ENCODE measurements around the gene C12orf42. TPM values are rescaled to one million over a fixed set of nuclear protein-coding genes. Genes with fewer than 3 reads are reported as not detected.

C12orf42 gene
- total RNA-seq, 1 experiment from 2014 or later = 0.37 TPM

GRCh38 chr12:103538397-103538796, 42.6 kb upstream of the C12orf42 start:
- no peaks in the 10 kb centered on the region for H3K9me3 Mint-ChIP-seq
- ChIA-PET POLR2A (no interaction called here), CTCF (no interaction called here)
- no peaks in the 10 kb centered on the region for H3K4me1 Mint-ChIP-seq
- no peak overlapping the region for H3K27ac Mint-ChIP-seq
- ATAC-seq (no peak), DNase-seq (ENCODE audit: low spot score) (no peak)
- H3K36me3 Mint-ChIP-seq = no peaks in the 10 kb centered on the region
- no peaks in the 10 kb centered on the region; the same call in 1 of the 2 replicates for H3K27me3 Mint-ChIP-seq (ENCODE audit: low read depth)
- no peak for TF ChIP-seq SMAD4 (CRISPR knock-in tag; IDR thresholded peaks at IDR 0.05)
- TF ChIP-seq TP53 (CRISPR knock-in tag; IDR thresholded peaks at IDR 0.05) = no peak
- no peak for TF ChIP-seq CDX4 (CRISPR knock-in tag; IDR thresholded peaks at IDR 0.05; ENCODE audit: borderline replicate concordance)
- no peak for TF ChIP-seq FOXP1 (CRISPR knock-in tag; IDR thresholded peaks at IDR 0.05; ENCODE audit: borderline replicate concordance)
- TF ChIP-seq USF1 (CRISPR knock-in tag; IDR thresholded peaks at IDR 0.05) = no peak
- no peak overlapping the region for H3K4me3 Mint-ChIP-seq

GRCh38 chr12:103530307-103531066, 34.7 kb upstream of the C12orf42 start:
- Mint-ChIP-seq H3K4me1 (peaks cover 12% of the 10 kb centered on the region), H3K27me3 (ENCODE audit: low read depth) (no peaks in the 10 kb centered on the region; the same call in 1 of the 2 replicates), H3K9me3 (peaks cover 19% of the 10 kb centered on the region), H3K4me3 (no peak overlapping the region), H3K36me3 (no peaks in the 10 kb centered on the region), H3K27ac (no peak overlapping the region)
- no peak; the same call in 1 of the 2 replicates for ATAC-seq
- no peak for TF ChIP-seq ATF3 (CRISPR knock-in tag; conservative IDR thresholded peaks at IDR 0.05)
- TF ChIP-seq ZNF425 (CRISPR knock-in tag; conservative IDR thresholded peaks at IDR 0.05) = no peak
- no peak for TF ChIP-seq ARID4B (CRISPR knock-in tag; IDR thresholded peaks at IDR 0.05; ENCODE audit: borderline replicate concordance)
- no peak for TF ChIP-seq ZBTB21 (CRISPR knock-in tag; IDR thresholded peaks at IDR 0.05; ENCODE audit: borderline replicate concordance)
- TF ChIP-seq MYBL2 (CRISPR knock-in tag; IDR thresholded peaks at IDR 0.05) = no peak
- no peak for TF ChIP-seq GRHL2 (CRISPR knock-in tag; IDR thresholded peaks at IDR 0.05; ENCODE audit: insufficient replicate concordance, severe bottlenecking)
- DNase-seq (ENCODE audit: low spot score) = no peak
- ChIA-PET CTCF (interaction anchor here (1.1 to 2.0 kb wide), 2 partner anchors 580 to 582 kb away, joined by 3 to 5 read pairs; no protein-coding TSS in a partner anchor), POLR2A (no interaction called here)

- H3K4me1 Mint-ChIP-seq = peaks cover 12% of the 10 kb centered on the region
- no peak overlapping the region for H3K4me3 Mint-ChIP-seq
- no peak overlapping the region for H3K27ac Mint-ChIP-seq
- ChIA-PET CTCF (interaction anchor here (1.2 to 2.0 kb wide), 2 partner anchors 103 to 579 kb away, joined by 3 to 5 read pairs; no protein-coding TSS in a partner anchor), POLR2A (no interaction called here)
- no peaks in the 10 kb centered on the region; the same call in 1 of the 2 replicates for H3K27me3 Mint-ChIP-seq (ENCODE audit: low read depth)
- TF ChIP-seq MXD4 (CRISPR knock-in tag; IDR thresholded peaks at IDR 0.05; ENCODE audit: borderline replicate concordance) (no peak), ZNF532 (CRISPR knock-in tag; IDR thresholded peaks at IDR 0.05; ENCODE audit: borderline replicate concordance) (no peak)
- ATAC-seq (no peak), DNase-seq (ENCODE audit: low spot score) (no peak)
- H3K9me3 Mint-ChIP-seq = peaks cover 19% of the 10 kb centered on the region
- no peaks in the 10 kb centered on the region for H3K36me3 Mint-ChIP-seq
Measured at GRCh38 chr12:103529306-103529705, 33.5 kb upstream of the C12orf42 start.
